H1 (cell line): ENCODE results near the gene DIRAS2. TPM values are rescaled to one million over a fixed set of nuclear protein-coding genes. Genes with fewer than 3 reads are reported as not detected.

Experiments used
- ATF3 ChIP-seq: IDR thresholded peaks from 2 replicates; pipeline ENCODE4 v1.6.1; 2011; ENCODE audit warnings: low read depth, mild to moderate bottlenecking, low read length; ENCODE audit not compliant: insufficient read depth
- CBX5 ChIP-seq: fragments of 300-800, 300-1000 bp; sonication (generic); IDR thresholded peaks from 2 replicates; pipeline ENCODE4 v1.7.1; 2016; ENCODE audit warnings: antibody characterized with exemption, low read length, low read depth
- HDAC6 ChIP-seq: IDR thresholded peaks from one replicate; pipeline ENCODE4 v1.7.1; 2012; ENCODE audit warnings: low read depth, mild to moderate bottlenecking, inconsistent platforms, low read length, moderate library complexity
- PHF8 ChIP-seq: fragments of 200-600 bp; sonication (generic); conservative IDR thresholded peaks from 2 replicates; pipeline ENCODE4 v1.7.1; 2012; ENCODE audit warnings: low read depth, mild to moderate bottlenecking, inconsistent platforms, low read length, moderate library complexity
- polyA plus RNA-seq, 7 experiments: library from polyadenylated mRNA; depleted of rRNA in 3 of 7; stranded (reverse) in 5 of 7; unstranded in 2 of 7; fragments of >200 nt in 5 of 7; fragments of 200-250 nt in 2 of 7; gene quantifications; 1 replicate in 5 of 7; 2 replicates in 1 of 7; 4 replicates in 1 of 7; pipeline versions ENCODE4 v1.2.1 to v1.2.3, GENCODE V29; 2011 to 2013; ENCODE audit warnings: missing spikeins in 2 of 7, mixed read lengths in 2 of 7
- total RNA-seq: library from RNA; stranded (reverse); fragmentation: NEBNext Ultra II Directional; extraction: Animal tissue kit (Norgen Biotek cat#: 25700); gene quantifications from 2 replicates; pipeline ENCODE4 v1.2.1, GENCODE V29; 2021

The DIRAS2 gene
- total and polyA plus RNA-seq, 2 of the 8 experiments (the other 6 are each of a cell fraction or from before 2014, with no cell fraction given): 0.06 to 0.15 TPM

GRCh38 chr9:90579181-90579580, 63.4 kb downstream of the DIRAS2 start (continued):
- no peak for TF ChIP-seq ATF3
- no peak for TF ChIP-seq PHF8
- no peak for TF ChIP-seq CBX5
- TF ChIP-seq HDAC6: no peak
